Left ventricle myocardium inferior (tissue), 1 donor: Measurements from ENCODE around the gene MYH9. TPM values are rescaled to one million over a fixed set of nuclear protein-coding genes. Genes with fewer than 3 reads are reported as not detected.

Experiments
- DNase-seq: peaks from one replicate; pipeline ENCODE4 v3.0.0-alpha.2; 2020
- H3K27ac ChIP-seq: fragments of 200-600 bp; replicated peaks from 2 replicates; pipeline ENCODE4 v1.8.0; 2021
- H3K27me3 ChIP-seq: fragments of 200-600 bp; 2 replicates; pipeline ENCODE4 v1.8.0; 2021; ENCODE audit warnings: low read depth
- H3K36me3 ChIP-seq: fragments of 200-600 bp; 2 replicates; pipeline ENCODE4 v1.8.0; 2021
- H3K4me1 ChIP-seq: fragments of 200-600 bp; 2 replicates; pipeline ENCODE4 v1.8.0; 2021
- H3K4me3 ChIP-seq: fragments of 200-600 bp; 2 replicates; pipeline ENCODE4 v1.8.0; 2021; ENCODE audit warnings: mild to moderate bottlenecking, moderate library complexity
- H3K9me3 ChIP-seq: fragments of 200-600 bp; replicated peaks from 2 replicates; pipeline ENCODE4 v1.8.0; 2021
- intact Hi-C: fragments of 100-400 bp; cut with micrococcal nuclease; formaldehyde crosslinking; loops from one replicate; pipeline ENCODE4 v1.11.0; 2022
- total RNA-seq: library from RNA; stranded (reverse); fragmentation: NEBNext Ultra II Directional; extraction: Animal tissue kit (Norgen Biotek cat#: 25700); gene quantifications from one replicate; pipeline ENCODE4 v1.2.1, GENCODE V29; 2021
- TF ChIP-seq, protein P1 (sequence below): fragments of 200-600 bp; IDR thresholded peaks from 2 replicates; pipeline ENCODE4 v1.8.0; 2021; ENCODE audit warnings: antibody characterized with exemption, mild to moderate bottlenecking, borderline replicate concordance
- donor health status: DM: no; HTN: yes; CAD: no; lungs with severe emphysema.

MYH9 gene
- total RNA-seq, 1 donor from 2014 or later, result 150 TPM

DNA sequence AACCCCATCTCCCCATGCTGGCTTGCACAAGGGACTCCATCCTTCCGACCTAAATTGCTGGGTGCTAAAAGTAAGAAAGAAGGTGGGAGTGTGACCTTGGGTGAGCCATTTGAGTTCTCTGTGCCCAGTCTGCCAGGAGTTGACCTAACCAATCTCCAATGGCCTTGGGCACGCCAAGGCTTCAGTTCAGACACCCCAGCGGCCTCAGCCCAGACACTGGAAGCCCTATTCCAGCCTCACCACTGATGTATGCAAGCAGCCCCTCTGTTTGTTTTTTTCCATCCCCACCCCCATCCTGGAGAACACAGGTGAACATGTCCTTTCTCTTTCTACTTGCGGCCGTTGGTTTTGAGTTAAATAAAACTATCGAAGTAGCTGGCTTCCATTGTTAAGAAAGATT lies 31.9 kb downstream of the MYH9 start:
- Histone ChIP-seq H3K4me1 (peaks cover 97% of the 10 kb centered on the region), H3K27ac (peak overlapping the region; percentile 100), H3K4me3 (peak overlapping the region; percentile 38), H3K9me3 (no peaks in the 10 kb centered on the region), H3K27me3 (no peaks in the 10 kb centered on the region), H3K36me3 (no peaks in the 10 kb centered on the region)
- no peak for DNase-seq
- intact Hi-C loops, result no loop called here
- TF ChIP-seq, protein P1, sequence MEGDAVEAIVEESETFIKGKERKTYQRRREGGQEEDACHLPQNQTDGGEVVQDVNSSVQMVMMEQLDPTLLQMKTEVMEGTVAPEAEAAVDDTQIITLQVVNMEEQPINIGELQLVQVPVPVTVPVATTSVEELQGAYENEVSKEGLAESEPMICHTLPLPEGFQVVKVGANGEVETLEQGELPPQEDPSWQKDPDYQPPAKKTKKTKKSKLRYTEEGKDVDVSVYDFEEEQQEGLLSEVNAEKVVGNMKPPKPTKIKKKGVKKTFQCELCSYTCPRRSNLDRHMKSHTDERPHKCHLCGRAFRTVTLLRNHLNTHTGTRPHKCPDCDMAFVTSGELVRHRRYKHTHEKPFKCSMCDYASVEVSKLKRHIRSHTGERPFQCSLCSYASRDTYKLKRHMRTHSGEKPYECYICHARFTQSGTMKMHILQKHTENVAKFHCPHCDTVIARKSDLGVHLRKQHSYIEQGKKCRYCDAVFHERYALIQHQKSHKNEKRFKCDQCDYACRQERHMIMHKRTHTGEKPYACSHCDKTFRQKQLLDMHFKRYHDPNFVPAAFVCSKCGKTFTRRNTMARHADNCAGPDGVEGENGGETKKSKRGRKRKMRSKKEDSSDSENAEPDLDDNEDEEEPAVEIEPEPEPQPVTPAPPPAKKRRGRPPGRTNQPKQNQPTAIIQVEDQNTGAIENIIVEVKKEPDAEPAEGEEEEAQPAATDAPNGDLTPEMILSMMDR, result no peak

DNA sequence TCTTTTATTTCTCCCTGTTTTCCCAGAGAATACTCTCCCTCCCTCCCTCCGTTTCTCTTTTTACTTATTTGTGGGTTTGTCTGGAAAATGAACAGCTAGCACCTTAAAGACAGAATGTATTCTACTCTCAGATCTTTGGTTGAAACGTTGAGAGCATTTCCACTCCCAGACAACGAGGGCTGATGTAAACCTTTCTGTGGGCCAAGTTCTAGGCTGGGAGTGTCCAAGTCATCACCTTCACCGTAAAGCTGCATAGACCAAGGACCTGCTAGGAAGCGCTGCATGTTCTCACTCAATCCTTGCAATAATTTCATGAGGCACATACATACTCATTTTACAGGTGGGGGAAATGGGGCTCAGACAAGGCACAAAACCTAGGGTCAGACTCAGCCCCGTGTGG lies 32.4 kb downstream of the MYH9 start:
- DNase-seq, result no peak
- intact Hi-C loops, result no loop called here
- Histone ChIP-seq H3K4me1 (peaks cover 97% of the 10 kb centered on the region), H3K9me3 (no peaks in the 10 kb centered on the region), H3K27ac (peak overlapping the region; percentile 100), H3K36me3 (no peaks in the 10 kb centered on the region), H3K4me3 (peak overlapping the region; percentile 38), H3K27me3 (no peaks in the 10 kb centered on the region)
- TF ChIP-seq, protein P1, result no peak

DNA sequence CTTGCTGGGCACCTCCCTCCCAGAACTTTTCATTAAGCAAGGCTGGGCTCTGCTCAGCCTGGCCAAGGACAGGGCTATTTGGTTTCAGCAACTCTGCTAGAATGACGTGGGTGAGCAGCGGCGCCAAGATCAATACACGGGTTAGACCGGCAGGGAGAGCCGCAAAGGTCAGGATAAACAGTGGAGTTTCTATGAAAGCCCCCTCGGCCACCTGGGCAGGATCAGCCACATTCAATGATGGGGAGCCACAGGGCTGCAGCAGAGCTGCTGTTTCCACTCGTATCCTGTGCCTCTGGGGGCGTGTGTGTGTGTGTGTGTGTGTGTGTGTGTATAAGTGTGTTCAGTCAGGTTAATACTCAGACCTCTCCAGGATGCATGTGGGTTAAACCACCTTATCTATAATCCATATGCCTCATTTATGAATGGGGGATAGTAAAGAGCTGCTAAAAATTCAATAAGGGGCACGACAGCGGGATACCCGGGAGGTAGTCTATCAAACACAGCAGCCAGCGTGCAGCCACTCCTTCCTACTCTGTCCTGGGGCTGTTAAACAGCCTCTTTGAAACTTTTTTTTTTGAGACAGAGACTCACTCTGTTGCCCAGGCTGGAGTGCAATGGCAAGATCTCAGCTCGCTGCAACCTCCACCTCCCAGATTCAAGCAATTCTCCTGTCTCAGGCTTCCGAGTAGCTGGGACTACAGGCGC lies 34.8 kb downstream of the MYH9 start:
- Histone ChIP-seq H3K9me3 (no peaks in the 10 kb centered on the region), H3K4me1 (peaks cover 99% of the 10 kb centered on the region), H3K27ac (peak overlapping the region; percentile 100), H3K4me3 (peak overlapping the region; percentile 43), H3K36me3 (peaks cover 12% of the 10 kb centered on the region), H3K27me3 (no peaks in the 10 kb centered on the region)
- intact Hi-C loops, result no loop called here
- TF ChIP-seq, protein P1, result no peak
- peak; percentile 64 for DNase-seq

DNA sequence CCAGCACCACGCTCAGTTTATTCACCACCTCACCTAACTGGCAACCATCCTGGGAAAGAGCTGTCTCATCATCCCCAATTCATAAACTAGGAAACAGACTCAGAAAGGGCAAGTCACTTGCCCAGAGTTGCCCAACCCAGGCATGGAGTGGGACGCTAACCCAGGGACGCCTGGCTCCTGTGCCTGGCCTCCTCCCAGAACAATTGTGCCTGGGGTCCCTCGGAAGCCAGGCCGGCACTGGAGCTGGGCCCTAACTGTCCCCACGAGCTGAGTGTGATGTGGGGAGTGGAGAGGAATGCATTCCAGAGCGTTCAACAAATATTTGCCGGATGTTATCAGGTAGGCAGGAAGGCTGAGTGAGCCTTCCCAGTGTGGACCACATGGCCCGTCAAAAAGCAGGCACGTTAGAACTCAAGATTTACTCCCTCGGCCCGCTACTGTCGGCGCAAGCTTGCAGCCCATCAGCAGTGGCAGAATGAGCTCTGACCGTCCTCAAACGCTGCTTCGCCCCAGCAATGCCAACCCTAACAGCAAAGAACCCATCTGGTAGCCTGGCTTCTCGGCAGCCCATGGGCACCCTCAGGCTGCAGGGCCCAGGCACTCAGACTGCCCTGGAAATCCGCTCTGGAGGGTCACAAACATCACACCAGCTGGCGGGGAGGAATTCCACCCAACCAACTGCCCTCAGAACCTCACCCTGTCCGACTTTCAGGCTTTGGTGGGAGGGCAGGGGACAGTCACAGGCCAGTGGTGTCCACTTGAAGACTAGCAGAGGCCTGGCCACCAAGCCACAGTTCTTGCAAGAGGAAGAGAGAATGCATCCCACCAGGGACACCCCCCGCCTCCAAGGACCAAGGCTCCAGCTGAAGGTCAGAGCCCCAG lies 35.6 kb downstream of the MYH9 start:
- TF ChIP-seq, protein P1, result no peak

DNA sequence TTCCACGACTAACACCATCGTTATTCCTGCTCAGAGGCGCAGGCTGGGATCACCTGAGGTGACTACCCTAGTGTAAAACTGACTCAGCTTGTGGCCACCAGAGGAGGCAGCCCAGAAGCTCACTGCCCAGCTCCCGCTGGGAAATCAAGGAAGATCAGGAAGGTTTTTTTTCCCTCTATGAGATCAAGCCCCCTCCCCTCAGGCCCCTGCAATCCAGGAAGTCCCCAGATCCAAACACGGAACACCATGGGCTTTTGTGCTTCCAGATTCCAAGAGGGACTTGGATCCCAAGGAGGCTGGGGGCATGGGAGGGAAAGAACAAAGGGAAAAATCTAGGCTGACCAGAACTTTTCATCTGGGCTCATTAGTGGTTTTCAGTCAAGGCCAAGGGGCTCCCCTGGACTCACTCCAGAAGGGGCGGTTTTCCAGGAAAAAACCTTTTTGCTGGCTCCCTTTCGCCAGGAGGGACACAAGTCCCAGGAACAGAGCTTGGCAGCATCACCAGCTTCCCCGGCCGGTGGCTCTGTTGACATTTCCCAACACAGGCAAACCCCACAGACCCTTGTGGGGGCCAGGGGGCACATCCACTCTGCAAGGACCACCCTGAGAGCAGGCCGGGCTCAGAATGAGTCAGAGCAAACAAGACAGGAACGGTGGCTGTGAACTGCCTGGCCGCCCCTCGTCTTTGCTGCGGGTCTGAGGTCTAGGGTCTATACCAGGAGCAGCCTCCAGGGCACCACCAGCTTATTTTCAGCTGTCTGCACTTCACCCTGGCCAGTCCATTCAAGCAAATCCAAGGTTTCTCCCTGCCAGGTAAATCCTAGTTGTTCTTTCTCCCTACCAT lies 36.8 kb downstream of the MYH9 start:
- Histone ChIP-seq H3K4me3 (peak overlapping the region; percentile 43), H3K4me1 (peaks cover 99% of the 10 kb centered on the region)
- intact Hi-C loops, result no loop called here

More for the DNA sequence above, 35.6 kb downstream of the MYH9 start:
- Histone ChIP-seq H3K36me3 (peaks cover 18% of the 10 kb centered on the region), H3K27ac (peak overlapping the region; percentile 100), H3K27me3 (no peaks in the 10 kb centered on the region), H3K4me1 (peaks cover 99% of the 10 kb centered on the region), H3K4me3 (peak overlapping the region; percentile 43), H3K9me3 (no peaks in the 10 kb centered on the region)
- intact Hi-C loops, result no loop called here
- no peak for DNase-seq

More for the DNA sequence above, 36.8 kb downstream of the MYH9 start:
- Histone ChIP-seq H3K36me3 (peaks cover 28% of the 10 kb centered on the region), H3K27me3 (no peaks in the 10 kb centered on the region), H3K27ac (peak overlapping the region; percentile 100), H3K9me3 (no peaks in the 10 kb centered on the region)
- no peak for DNase-seq
- TF ChIP-seq, protein P1, result no peak
